DMS 273 (cell line): Measurements from ENCODE around the gene MCF2L2.

Experiments used
- DNase-seq: peaks from one replicate; lab custom pipeline; 2025; ENCODE audit not compliant: unreplicated experiment; lab: John Stamatoyannopoulos, UW

The MCF2L2 gene

DNA sequence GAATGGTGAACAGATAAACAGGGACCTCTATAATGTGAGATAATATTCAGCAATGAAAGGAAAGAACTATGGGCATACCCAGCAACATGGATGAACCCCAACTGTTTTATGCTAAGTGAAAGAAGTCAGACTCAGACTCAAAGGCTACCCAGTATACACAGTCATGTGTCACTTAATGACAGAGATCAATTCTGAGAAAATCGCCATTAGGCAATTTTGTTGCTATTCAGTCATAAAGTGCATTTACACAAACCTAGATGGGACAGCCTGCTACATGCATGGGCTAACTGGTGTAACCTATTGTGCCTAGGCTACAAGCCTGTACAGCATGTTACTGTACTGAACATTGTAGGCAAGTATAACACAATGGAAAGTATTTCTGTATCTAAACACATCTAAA is 98.9 kb downstream of the MCF2L2 start:
- DNase-seq: no peak

DNA sequence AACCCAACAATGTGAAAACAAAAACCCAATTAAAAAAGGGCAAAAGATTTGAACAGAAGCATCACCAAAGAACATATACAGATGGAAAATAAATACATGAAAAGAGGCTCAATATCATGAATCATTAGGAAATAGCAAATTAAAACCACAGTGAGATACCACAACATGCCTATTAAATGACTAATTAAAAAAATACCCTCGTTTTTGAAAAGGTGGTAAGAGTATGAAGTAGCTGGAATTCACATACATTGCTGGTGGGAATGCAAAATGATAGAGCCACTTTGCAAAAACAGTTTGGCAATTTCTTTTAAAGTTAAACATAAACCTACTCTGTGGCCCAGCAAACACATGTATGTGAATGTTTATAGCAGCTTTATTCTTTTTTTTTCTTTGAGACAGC is 99.6 kb downstream of the MCF2L2 start:
- no peak for DNase-seq

DNA sequence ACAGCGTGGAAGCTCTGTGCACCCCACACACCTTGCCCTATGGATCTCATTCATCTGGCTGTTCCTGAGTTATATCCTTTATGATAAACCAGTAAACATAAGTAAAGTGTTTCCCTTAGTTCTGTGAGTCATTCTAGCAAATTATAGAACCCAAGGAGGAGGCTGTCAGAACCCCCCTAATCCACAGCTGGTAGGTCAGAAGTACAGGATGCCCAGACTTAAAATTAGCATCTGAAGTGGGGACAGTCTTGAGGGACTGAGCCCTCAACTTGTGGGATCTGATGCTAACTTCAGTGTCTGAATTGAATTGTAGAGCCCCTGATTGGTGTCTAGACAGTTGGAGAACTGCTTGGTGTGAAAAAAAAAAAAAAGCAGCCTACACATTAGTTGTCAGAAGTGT is 100.3 kb downstream of the MCF2L2 start:
- DNase-seq: no peak

DNA sequence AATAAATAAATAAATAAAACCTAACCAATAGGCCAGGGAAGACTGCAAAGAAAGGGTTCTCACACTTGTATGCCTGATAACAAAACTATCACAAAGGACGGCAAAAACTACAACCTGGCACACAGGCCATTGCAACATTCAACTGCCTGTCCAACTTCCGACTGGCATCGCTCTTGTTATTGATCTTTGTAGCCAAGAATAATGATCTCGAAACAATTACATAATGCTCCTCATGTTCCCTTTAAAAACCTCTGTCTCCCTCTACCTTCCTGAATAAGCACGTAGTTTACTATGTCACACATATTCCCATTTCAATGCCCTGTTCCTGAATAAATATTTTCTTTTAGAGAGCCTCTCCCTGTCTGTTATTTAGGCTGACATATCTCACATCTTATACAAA is 101.1 kb downstream of the MCF2L2 start:
- DNase-seq: no peak

DNA sequence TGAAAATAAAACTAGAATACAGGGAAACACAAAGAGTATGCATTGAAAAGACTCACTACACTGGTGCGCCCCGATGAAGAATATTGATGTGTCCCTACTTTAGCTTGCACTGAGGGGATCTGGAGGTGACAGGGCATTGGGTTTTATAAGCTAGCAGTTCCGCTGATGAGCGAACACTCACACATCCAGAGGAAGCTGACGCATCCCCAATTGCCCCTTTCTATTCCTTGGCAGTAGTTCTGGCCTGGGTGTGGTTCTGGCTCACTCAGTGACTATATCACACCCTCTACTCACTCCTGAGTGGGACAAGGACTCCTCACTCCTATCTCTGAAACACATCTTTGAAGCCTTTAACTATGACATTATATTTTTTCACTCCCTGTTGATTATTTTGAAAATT is 104.3 kb downstream of the MCF2L2 start:
- DNase-seq: no peak

DNA sequence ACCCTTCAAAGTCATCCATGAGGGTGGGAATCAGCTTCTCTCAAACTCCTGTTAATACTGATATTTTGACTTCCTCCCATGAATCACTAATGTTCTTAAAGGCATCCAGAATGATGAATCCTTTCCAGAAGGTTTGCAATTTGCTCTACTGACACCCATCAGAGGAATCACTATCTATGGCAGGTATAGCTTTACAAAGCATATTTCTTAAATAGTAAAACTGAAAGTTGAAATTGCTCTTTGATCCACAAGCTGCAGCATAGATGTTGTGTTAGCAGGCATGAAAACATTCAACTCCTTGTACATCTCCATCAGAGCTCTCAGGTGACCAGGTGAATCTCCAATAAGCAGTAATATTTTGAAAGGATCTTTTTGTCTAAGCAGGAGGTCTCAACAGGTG is 109.0 kb downstream of the MCF2L2 start:
- no peak for DNase-seq

DNA sequence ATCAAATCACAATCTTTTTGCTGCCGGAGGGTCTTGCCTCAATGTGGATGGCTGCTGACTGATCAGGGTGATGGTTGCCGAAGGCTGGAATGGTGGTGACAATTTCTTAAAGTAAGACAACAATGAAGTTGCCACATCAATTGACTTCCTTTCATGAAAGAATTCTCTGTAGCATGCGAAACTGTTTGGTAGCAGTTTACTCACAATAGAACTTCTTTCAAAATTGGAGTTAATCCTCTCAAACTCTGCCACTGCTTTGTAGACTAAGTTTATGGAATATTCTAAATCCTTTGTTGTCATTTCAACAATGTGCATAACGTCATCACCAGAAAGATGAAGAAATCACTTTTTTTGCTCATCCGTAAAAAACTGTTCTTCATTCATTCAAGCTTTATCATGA is 109.5 kb downstream of the MCF2L2 start:
- no peak for DNase-seq

DNA sequence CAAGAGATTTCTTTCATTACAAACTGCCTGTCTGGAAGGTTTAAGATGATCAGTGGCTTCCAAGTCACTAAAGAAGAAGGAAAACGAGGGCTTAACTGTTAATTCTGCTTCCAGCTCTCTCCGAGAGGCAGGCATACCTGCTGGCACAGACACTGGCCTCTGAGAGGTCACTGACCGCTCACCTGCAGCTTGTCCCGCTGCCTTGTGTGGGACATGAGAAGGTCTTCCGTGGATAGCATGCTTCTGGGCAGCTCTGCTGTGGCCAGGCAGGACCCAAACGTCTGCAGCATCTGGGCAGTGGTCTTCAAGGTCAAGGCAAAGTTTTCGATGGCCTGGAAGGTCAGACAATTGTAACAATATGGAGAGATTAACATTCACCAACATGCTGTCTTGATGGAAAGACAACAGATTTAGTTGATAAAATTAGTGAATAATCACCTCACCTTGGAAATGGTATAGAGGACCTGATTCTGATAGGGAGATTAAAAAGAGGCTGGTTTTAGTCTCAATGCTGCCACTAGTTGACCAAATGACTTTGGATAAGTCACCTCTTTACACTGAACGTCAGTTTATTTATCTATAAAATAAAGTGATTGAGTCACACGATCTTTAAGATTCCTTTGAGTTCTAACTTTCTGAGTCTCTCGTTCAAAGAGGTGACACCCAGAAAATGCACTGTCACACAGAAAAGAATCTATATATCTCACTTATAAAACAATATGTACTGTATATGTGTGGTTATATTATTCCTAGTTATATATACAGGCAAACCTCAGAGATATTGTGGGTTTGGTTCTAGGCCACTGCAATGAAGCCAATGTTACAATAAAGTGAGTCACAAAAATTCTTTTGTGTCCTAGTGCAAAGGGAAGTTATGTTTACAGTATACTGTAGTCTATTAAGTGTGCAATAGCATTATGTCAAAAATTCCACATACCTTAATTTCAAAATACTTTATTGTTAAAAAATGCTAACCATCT is 110.2 kb downstream of the MCF2L2 start:
- no peak for DNase-seq

DNA sequence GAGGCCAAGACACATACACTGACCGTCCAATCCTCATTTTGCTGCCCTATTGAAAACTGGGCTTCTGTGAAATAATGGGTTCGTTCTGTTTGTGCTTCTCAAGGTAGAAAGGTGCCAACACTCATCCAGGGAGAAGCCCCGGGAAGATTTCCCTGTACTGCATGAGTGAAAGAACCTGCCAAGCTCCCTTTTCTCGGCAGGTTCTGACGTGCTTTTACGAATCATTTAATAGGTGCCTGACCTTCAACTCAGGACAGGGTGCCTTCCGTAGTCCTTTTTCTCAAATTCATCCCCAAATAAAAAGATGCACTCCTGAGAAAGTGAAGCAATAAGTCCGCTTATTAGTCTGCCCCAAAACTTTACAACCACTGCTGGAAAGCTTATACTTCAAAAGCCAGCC is 111.1 kb downstream of the MCF2L2 start:
- no peak for DNase-seq

DNA sequence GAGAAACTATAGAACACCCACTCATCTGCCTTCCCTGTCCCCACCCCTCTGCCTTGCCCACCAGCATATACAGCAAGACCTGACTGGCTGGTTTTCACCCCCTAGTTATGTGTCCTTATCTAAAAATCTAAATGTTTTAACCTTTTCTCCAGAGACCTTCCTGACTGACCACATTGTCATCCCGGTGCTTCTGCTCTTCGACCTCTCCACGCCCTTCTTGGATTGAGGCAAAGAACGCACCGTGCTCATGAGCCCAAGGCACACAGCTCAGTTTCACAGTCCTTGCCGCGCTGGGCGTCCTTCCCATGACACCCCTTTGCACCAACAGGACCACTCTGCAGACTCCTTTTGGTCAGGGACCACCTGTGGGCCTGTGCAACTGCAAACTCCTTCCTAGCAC is 112.7 kb downstream of the MCF2L2 start:
- DNase-seq: no peak

DNA sequence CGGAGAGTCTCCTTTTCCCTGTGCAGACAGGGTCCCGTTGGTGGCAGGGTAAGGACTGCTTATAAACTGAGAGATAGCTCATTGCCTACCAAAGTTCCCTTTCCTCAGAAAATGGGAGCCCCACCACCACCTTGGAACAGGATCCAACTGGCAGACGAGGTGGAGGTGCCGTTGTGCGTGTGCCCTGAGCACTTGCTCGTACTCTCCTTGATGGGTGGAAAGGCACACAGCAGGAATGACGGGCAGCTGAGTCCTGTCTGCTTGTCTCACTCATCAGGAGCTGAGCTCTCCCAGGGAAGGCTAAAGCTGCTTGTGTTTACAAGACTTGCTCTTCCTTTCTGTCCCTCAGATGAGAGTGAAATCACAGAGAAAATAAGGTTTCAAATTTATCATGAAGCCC is 114.7 kb downstream of the MCF2L2 start:
- DNase-seq: no peak

DNA sequence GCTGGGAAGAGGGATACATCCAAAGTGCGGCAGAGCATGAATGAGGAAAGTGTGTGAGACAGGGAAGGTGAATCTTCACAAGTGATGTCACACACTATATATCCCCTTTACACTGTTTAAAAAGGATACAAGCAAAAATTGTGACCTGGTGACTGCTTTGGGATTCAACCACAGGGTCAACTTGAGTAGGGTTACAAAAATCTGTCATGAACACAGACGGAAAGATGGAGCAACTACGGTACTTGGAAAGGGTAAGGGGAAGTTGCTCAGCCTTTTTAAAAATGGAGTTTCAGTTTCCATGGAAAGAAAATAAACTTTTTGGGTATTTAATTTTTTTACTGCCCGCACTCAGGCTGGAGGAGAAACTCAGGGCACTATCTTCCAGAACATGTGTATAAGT is 115.1 kb downstream of the MCF2L2 start:
- no peak for DNase-seq

DNA sequence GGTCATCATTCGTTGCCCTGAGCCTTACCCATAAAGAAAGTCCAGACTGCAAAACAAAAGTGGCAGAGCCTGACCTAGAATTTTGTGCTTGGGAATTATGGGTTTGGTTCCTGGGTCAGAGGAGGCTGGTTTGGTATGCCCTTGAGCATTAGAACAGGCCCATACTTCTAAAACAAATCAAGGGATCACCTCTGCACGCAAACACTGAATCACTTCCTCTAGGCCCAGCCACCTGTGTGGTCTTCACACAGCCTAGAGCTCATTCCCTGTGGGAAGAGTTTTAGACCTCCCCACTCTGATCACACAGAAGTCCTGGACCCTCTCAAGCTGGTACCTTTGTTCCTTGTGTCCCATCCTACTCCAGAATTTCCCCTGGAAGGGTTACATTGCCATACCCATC is 116.0 kb downstream of the MCF2L2 start:
- no peak for DNase-seq

DNA sequence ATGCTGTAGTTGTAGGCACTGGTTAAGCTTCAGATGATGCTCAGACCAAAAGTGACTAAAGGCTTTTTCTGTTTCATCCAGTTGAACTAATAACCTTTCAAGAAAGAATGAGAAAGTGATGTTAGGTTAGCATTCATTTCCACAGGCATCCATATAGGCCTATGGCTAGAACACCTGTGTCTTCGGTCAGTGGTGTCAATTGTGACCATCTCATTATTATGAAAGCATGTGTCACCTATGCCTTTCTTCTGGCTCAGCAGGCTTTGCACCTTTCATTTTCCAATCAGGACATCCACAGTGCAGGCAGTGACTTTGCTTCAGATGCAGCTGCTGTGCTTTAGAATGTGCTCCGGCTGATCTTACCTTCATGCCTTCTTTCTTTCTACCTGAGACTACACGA is 117.5 kb downstream of the MCF2L2 start:
- DNase-seq: no peak

DNA sequence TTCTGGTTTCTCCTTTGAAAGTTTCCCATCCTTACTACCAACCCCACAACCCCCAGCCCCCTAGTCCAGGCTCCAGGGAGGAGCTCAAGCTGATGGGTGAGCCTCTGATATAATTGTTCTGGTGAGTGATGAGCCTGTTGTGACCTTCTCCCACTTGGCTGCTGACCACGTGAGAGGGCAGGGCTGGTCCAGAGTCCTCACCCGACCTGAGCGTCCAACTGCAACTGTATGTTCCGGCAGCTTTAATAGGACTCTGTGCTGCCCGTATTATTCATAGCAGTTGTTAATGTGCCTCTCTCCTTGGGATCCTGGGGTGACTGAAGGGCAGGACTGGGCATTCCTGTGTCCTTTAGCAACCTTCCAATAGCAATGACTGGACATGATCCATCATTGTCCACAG is 119.1 kb downstream of the MCF2L2 start:
- no peak for DNase-seq

DNA sequence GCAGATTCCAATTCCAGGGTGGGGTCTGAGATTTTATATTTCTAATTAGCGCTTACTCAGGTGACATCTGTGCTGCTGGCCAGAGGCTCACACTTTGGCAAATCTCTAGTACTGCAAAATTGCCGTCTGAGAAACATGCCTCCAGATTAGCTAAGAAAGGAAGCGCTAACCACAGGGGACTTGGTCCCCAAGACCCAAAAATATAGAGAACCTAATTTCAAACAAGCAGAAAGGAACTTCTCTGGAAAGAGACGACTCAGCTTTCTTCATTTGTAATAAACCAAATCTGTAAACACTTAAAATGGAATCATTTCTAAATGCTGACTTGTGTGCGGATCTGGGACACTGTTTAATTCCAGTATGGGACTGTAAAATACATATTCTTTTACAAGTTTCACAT is 119.7 kb downstream of the MCF2L2 start:
- no peak for DNase-seq

DNA sequence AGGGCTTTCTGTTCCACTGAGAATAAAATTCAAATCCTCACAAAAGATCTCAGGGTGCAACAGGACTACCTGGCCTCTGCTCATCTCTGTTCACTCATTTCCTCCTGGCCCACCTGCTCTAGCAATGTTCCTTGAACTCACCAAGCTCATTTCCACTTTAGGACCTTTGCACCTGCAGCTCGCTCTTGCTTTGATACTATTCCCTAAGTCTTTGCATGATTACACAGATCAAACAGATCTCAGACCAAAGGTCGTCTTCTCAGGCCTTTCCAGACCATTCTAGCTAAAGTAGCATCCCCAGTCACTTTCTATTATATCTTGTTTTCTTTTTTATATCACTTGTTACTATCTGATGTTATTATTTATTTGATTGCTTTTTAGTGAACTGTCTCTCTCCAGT is 120.7 kb downstream of the MCF2L2 start:
- DNase-seq: no peak

DNA sequence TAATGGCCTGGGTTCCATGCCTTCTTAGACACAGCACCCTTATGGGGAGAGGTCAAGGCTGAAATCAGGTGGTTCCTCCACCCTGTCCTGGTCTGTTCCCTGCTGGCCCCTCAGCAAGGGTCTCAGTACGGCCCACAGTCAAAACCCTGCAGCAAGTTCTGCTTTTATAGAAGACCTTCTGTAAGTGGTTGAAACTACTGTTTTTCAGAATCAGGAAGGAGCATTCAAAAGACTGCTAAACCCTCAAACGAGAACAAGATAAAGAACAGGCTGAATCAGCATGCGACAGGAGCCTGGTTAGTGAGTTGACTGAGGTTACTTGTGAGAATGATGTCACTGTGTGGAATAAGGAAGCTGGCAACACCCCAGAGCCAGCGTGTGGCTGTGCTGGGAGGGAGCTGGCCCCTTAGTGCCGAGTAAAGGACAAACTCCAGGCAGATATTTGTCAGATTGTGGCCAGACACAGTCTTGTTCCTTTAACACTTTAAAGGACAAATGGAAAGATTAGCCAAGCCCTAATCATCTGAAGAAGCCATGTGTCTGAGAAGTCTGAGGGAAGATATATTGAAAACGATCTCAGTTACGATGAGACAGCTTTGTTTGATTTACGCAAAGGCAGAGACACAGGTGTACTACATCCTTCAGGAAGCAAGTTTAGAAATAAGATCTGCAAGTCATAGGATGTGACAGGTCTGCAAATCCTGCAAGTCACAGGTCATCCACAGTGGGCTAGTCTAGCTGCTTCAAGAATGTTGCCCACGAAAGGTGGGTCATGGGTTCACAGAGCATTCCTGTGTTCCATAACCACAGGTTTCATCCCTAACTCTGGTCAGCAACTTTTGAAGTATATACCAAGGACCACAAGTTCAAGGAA is 121.4 kb downstream of the MCF2L2 start:
- no peak for DNase-seq

DNA sequence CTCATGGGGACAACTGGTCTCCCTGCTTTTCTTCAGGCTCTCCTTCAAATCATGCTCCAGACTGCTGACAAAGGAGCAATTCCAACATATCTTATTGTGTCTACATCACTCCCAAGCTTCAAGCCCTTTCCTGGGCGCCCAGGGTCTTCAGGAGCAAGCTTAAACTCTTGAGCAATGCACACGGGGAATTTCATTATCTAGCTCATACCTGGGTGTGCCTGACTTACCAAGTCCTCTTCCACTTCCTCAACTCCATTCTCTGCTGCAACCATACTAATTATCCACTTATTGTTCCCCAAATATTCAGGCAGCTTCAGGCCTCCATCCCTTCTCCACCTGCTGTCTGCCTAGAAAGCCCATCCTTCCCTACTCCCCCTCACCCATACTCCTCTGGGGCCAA is 124.7 kb downstream of the MCF2L2 start:
- no peak for DNase-seq

DNA sequence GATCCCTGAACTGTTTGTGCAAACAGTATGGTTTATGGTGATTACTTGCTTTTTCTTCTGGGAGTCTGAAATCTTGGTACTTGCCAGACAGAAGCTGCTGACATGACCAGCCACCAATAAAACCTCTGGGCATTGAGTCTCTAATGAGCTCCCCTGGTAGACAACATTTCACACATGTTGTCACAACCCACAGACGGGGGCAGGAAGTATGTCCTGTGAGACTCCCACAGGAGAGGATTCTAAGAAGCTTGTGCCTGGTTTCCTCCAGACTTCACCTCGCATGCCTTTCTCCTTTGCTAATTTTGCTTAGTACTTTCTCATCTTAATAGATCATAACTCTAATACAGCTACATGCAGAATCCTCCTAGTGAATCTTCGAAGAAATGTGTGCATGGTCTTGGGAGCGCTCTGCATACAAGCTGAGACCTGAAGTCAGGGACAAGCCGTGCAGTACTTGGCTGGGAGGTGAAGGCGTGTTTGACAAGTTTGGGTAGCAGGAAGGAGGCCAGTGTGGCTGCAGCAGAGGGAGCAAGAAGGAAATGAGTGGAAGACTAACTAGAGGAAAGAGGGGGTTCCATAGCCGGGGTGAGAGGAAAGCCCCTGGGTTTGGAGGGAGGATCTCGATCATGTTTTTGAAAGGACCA is 126.4 kb downstream of the MCF2L2 start:
- no peak for DNase-seq

DNA sequence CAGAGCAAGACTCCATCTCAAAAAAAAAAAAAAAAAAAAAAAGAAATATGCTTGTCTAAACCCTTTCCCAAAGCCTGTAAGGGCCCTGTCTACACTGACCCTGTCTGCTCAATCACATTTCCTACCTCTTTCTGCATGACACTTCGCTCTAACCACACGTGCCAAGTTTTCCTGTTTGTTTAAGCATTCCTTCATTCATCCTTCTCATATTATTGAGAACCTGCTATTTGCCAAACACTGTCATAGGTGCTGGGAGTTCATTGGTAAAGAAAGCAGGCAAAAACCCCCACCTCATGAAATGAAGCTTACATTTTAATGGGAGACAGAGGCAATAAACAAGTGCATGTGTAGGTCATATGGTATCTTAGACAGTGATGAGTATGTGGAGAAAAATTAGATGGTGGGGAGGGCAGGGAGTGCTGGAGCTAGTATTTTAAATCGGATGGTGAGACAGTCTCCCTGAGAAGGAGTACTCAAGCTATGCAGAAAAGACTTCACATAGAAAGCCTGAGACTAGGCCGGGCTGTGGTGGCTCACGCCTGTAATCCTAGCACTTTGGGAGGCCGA is 127.3 kb downstream of the MCF2L2 start:
- no peak for DNase-seq
